Liver (tissue), 9 donors: ENCODE results near the gene NAPA. TPM values are rescaled to one million over a fixed set of nuclear protein-coding genes. Genes with fewer than 3 reads are reported as not detected.

ENCODE experiments used
- DNase-seq: peaks from one replicate; pipeline ENCODE4 v3.0.0-alpha.2; 2017; ENCODE audit warnings: low spot score
- H3K27ac ChIP-seq, 2 donors: one replicate each; pipeline ENCODE4 v1.7.0; 2013; ENCODE audit warnings: inconsistent platforms in 2 of 2, low read length in 2 of 2, control low read depth in 1 of 2, low read depth in 1 of 2, mild to moderate bottlenecking in 1 of 2
- H3K27me3 ChIP-seq, 4 donors: one replicate each; pipeline versions ENCODE4 v1.6.1 to v1.7.0; 2013; ENCODE audit warnings: low read length in 3 of 4, inconsistent platforms in 1 of 4, mild to moderate bottlenecking in 1 of 4, moderate library complexity in 1 of 4; ENCODE audit not compliant: control insufficient read depth in 4 of 4, insufficient read depth in 4 of 4
- H3K36me3 ChIP-seq, 4 donors: one replicate each; pipeline versions ENCODE4 v1.6.1 to v1.7.0; 2013; ENCODE audit warnings: low read length in 3 of 4, mild to moderate bottlenecking in 3 of 4, low read depth in 1 of 4, moderate library complexity in 1 of 4; ENCODE audit not compliant: control insufficient read depth in 4 of 4, insufficient read depth in 3 of 4
- H3K4me1 ChIP-seq, 4 donors: one replicate each; pipeline versions ENCODE4 v1.6.1 to v1.7.0; 2013; ENCODE audit warnings: low read length in 3 of 4, mild to moderate bottlenecking in 3 of 4, moderate library complexity in 1 of 4; ENCODE audit not compliant: control insufficient read depth in 4 of 4, insufficient read depth in 4 of 4
- H3K4me3 ChIP-seq, 3 donors: one replicate each; pipeline versions ENCODE4 v1.6.1 to v1.7.0; 2013; ENCODE audit warnings: low read length in 3 of 3, control low read depth in 1 of 3, low read depth in 1 of 3, mild to moderate bottlenecking in 1 of 3
- H3K9ac ChIP-seq, 2 donors: one replicate each; pipeline ENCODE4 v1.7.0; 2013; ENCODE audit warnings: low read length in 2 of 2, mild to moderate bottlenecking in 2 of 2, moderate library complexity in 2 of 2, control low read depth in 1 of 2, low read depth in 1 of 2
- H3K9me3 ChIP-seq, 4 donors: one replicate each; pipeline versions ENCODE4 v1.6.1 to v1.7.0; 2013; ENCODE audit warnings: low read length in 3 of 4; ENCODE audit not compliant: control insufficient read depth in 4 of 4
- ATF3 ChIP-seq: IDR thresholded peaks from 2 replicates; pipeline ENCODE4 v1.6.1; 2016; ENCODE audit warnings: antibody characterized with exemption
- CTCF ChIP-seq: fragments of 150-350 bp; IDR thresholded peaks from 2 replicates; pipeline ENCODE4 v1.5.1; 2017; ENCODE audit warnings: improper control_type of control experiment, low read depth, low read length; ENCODE audit not compliant: missing input control
- EGR1 ChIP-seq, 2 donors: IDR thresholded peaks; 2 replicates each; pipeline ENCODE4 v1.6.1; 2016 to 2018; ENCODE audit warnings: antibody characterized with exemption in 2 of 2, low read depth in 2 of 2
- FOXA1 ChIP-seq: IDR thresholded peaks from 2 replicates; pipeline ENCODE4 v1.6.1; 2016; ENCODE audit warnings: antibody characterized with exemption
- FOXA2 ChIP-seq: IDR thresholded peaks from 2 replicates; pipeline ENCODE4 v1.6.1; 2016; ENCODE audit warnings: antibody characterized with exemption
- GABPA ChIP-seq, 2 donors: IDR thresholded peaks in 1 of 2; conservative IDR thresholded peaks in 1 of 2; 2 replicates each; pipeline ENCODE4 v1.6.1; 2016; ENCODE audit warnings: antibody characterized with exemption in 2 of 2, mild to moderate bottlenecking in 1 of 2, moderate library complexity in 1 of 2
- HNF4A ChIP-seq, 2 donors: conservative IDR thresholded peaks; 2 replicates each; pipeline ENCODE4 v1.6.1; 2016; ENCODE audit warnings: antibody characterized with exemption in 2 of 2, mild to moderate bottlenecking in 2 of 2
- HNF4G ChIP-seq: IDR thresholded peaks from 2 replicates; pipeline ENCODE4 v1.6.1; 2016; ENCODE audit warnings: antibody characterized with exemption
- JUND ChIP-seq, 2 donors: IDR thresholded peaks; 2 replicates each; pipeline ENCODE4 v1.6.1; 2016; ENCODE audit warnings: antibody characterized with exemption in 2 of 2
- NR2F2 ChIP-seq: IDR thresholded peaks from 2 replicates; pipeline ENCODE4 v1.6.1; 2016; ENCODE audit warnings: antibody characterized with exemption
- RAD21 ChIP-seq, 2 donors: IDR thresholded peaks; 2 replicates each; pipeline ENCODE4 v1.6.1; 2016; ENCODE audit warnings: antibody characterized with exemption in 2 of 2, mild to moderate bottlenecking in 2 of 2
- REST ChIP-seq: IDR thresholded peaks from 2 replicates; pipeline ENCODE4 v1.6.1; 2016; ENCODE audit warnings: antibody characterized with exemption, mild to moderate bottlenecking
- RXRA ChIP-seq, 2 donors: IDR thresholded peaks; 2 replicates each; pipeline ENCODE4 v1.6.1; 2017 to 2018; ENCODE audit warnings: antibody characterized with exemption in 2 of 2, mild to moderate bottlenecking in 1 of 2
- SP1 ChIP-seq: IDR thresholded peaks from 2 replicates; pipeline ENCODE4 v1.6.1; 2018; ENCODE audit warnings: antibody characterized with exemption, mild to moderate bottlenecking
- TAF1 ChIP-seq: conservative IDR thresholded peaks from 2 replicates; pipeline ENCODE4 v1.6.1; 2016; ENCODE audit warnings: antibody characterized with exemption, mild to moderate bottlenecking
- YY1 ChIP-seq: IDR thresholded peaks from 2 replicates; pipeline ENCODE4 v1.6.1; 2016; ENCODE audit warnings: antibody characterized with exemption, mild to moderate bottlenecking
- ZBTB33 ChIP-seq: IDR thresholded peaks from 2 replicates; pipeline ENCODE4 v1.6.1; 2016; ENCODE audit warnings: antibody characterized with exemption
- WGBS: extraction: QIAGEN DNeasy Blood & Tissue Kit; methylation state at CpG from one replicate; pipeline ENCODE4 v1.1.7; 2013; 5-methylcytosine and 5-hydroxymethylcytosine counted together
- polyA plus RNA-seq, 2 donors: library from polyadenylated mRNA; stranded (reverse) in 1 of 2; unstranded in 1 of 2; fragments of 200-250 nt in 1 of 2; fragments of >200 nt in 1 of 2; fragmentation: Nextera tagmentation in 1 of 2; extraction: Ambion mirVana in 1 of 2; gene quantifications; one replicate each; pipeline versions ENCODE4 v1.2.1 to v1.2.3, GENCODE V29; 2013 to 2015
- total RNA-seq, 2 donors: library from RNA; depleted of rRNA; stranded (reverse); fragments of >200 nt; gene quantifications; one replicate each; pipeline ENCODE4 v1.2.3, GENCODE V29; 2014
- TF ChIP-seq, protein P1 (sequence below): IDR thresholded peaks from 2 replicates; pipeline ENCODE4 v1.6.1; 2016; ENCODE audit warnings: antibody characterized with exemption
- donor health status: healthy.
- donor health status: healthy.
- donor health status: healthy.
- donor health status: healthy.
- donor health status: healthy.

The NAPA gene
- total and polyA plus RNA-seq, 4 donors = 73.4 to 132 (median 120) TPM

DNA sequence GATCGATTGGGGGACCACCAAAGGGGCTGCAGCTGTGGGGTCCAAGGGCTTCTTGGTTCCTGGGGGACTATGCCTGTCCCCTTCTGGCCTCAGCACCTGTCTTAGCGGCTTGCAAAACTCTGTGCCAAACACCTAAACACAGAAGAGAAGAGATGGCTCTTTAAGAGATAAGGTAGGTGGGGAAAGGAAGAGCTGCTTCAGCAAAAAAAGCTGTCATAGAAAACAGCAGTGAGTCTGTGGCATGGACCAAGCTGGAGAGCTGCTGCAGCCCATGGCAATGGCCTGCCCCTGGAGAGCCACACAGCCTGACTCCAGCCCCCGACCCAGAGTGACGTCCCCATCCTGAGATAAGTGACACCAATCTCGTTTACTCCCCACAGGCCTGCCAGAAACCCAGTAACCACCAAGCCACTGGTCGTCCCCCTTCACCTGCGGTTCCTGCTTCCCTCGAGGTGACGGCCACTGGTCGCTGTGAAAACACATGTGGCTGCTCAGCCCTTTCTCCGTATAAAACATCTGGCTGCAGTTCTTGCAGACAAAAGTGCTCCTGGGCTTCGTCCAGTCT is 25.0 kb upstream of the NAPA start:
- 54% methylated on average over 12 of the region's 12 CpGs for WGBS
- TF ChIP-seq EGR1 (IDR thresholded peaks at IDR 0.05; ENCODE audit: low read depth in 2 of 2) (no peak), SP1 (no peak), REST (no peak), NR2F2 (no peak), CTCF (no peak), FOXA2 (no peak), ZBTB33 (no peak), YY1 (no peak), JUND (IDR thresholded peaks at IDR 0.05) (no peak), HNF4A (conservative IDR thresholded peaks at IDR 0.05) (no peak), ATF3 (no peak), RXRA (IDR thresholded peaks at IDR 0.05) (no peak), TAF1 (no peak), FOXA1 (no peak), HNF4G (no peak), GABPA (IDR thresholded peaks at IDR 0.05 in 1 of 2, conservative IDR thresholded peaks at IDR 0.05 in 1 of 2) (no peak), RAD21 (IDR thresholded peaks at IDR 0.05) (no peak)
- TF ChIP-seq, protein P1, sequence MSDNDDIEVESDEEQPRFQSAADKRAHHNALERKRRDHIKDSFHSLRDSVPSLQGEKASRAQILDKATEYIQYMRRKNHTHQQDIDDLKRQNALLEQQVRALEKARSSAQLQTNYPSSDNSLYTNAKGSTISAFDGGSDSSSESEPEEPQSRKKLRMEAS = no peak
- H3K27ac ChIP-seq = no peak overlapping the region

More for the DNA sequence above, 25.0 kb upstream of the NAPA start:
- H3K9ac ChIP-seq = no peak overlapping the region
- no peak overlapping the region for H3K4me3 ChIP-seq
- no peak for DNase-seq
- no peaks in the 10 kb centered on the region for H3K9me3 ChIP-seq
- H3K36me3 ChIP-seq = no peaks in the 10 kb centered on the region
- no peaks in the 10 kb centered on the region for H3K4me1 ChIP-seq
- H3K27me3 ChIP-seq = no peaks in the 10 kb centered on the region
